Suppressor macrophage (primary cell): Measurements from ENCODE around the gene EBLN2.

ENCODE experiments used
- DNase-seq, 4 experiments: peaks; one replicate each; pipeline ENCODE4 v3.0.0-alpha.2; 2020 to 2022
- total RNA-seq, 17 experiments: gene quantifications; one replicate each; lab custom pipeline; 2026; ENCODE audit warnings: mixed read lengths in 6 of 17, inconsistent platforms in 3 of 17; lab: John Stamatoyannopoulos, UW

EBLN2 gene
- 1.2 to 22.0 (median 3.5) reads per million in 17 experiments for total RNA-seq

- no peak for DNase-seq
Measured at GRCh38 chr3:73061416-73061815, at the start of gene EBLN2. TSS of gene EBLN2 (plus strand) at chr3:73061659. CDS start at chr3:73062082, 423 bp downstream.

- no peak for DNase-seq
Measured at GRCh38 chr3:73018298-73018697, 43.2 kb upstream of the EBLN2 start.

- no peak for DNase-seq
Measured at GRCh38 chr3:73018790-73019441, 42.5 kb upstream of the EBLN2 start.

DNA sequence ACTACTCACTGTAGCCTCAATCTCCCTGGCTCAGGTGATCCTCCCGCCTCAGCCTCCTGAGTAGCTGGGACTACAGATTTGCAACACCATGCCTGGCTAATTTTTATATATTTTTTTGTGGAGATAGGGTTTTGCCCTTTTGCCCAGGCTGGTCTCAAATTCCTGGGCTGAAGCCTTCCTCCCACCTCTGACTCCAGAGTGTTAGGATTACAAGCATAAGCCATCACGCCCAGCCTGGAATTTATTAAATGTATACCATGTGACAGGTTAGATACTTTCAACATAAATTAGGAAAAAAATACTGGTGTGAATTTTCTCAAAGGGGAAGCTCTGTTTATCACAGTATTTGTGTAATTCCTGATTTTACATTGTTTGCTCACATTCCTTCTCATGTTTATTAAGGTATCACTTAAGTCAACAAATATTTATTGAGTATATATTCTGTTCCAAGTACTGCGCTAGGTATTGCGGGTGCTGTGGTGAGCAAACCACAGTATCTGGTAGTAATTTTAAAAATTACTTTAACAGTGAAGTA, 40.1 kb upstream of the EBLN2 start:
- no peak for DNase-seq

DNA sequence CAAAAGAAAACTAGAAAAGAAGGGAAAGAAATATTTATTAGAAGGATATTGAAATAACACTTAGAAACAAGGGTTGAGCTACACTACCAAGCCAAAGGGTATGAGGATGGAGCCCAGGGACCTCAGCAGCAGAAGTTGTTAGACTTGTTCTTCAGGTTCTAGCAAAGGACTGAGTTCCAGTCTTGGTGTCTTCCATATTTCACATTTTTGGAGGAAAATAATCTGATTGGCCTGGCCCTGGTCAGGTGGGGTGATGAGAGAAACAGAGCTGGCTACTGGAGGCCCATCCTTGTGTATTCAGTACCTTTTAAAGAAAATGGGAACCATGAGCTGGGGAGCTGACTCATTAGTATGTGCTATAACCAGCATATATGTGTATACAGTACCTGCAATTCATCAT, 36.6 kb upstream of the EBLN2 start:
- peak in 1 of 4 experiments; percentile 12 for DNase-seq

- DNase-seq, result no peak
Measured at GRCh38 chr3:73026111-73026759, 35.2 kb upstream of the EBLN2 start.

- DNase-seq, result no peak
Measured at GRCh38 chr3:73026760-73027113, 34.7 kb upstream of the EBLN2 start.

GRCh38 chr3:73028803-73029202, 32.7 kb upstream of the EBLN2 start:
- no peak for DNase-seq

DNA sequence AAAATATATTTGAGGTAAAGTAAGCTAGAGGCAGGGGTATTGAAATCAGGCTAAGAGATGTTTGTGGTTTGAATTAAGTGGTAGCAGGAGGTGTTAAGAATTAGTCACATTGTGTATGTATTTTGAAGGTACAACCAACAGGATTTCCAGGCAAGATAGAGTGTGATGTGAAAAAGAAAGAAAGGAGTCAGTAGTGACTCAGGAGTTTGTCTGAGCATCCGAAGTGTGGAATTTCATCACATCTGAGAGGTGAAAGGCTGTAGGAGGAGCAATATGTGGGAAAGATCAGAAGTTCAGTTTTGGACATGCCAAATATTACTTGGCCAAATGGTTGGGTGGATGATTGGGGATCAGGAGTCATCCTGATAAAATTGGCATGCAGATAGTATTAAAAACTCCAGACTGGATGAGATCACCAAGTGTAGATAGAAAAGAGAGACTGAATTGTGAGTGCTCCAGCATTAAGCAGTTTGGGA, 32.1 kb upstream of the EBLN2 start:
- no peak for DNase-seq

DNA sequence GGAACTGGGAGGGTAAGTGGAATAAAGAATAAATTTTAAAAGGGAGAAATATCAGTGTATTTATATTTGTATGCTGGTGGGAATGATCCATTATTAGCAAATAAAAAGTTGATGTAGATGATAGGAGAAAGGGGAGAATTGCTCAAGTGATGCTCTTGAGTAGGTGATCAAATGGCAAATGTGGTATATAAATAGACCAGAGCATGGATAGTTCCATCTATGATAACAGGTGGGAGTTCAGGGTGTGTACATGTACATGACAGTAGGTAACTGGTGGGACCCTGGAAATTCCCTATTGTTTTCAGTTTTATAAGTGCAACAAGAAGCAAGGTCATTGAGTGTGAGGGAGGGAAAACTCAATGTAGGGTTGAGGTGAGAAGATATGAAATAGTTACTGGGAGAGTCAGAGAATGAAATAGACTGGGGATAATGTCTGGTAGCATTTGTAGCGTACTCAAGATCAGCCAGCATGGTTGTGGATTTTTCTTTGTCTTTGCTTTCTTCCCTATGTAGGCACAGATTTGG, 31.3 kb upstream of the EBLN2 start:
- DNase-seq, result no peak

DNA sequence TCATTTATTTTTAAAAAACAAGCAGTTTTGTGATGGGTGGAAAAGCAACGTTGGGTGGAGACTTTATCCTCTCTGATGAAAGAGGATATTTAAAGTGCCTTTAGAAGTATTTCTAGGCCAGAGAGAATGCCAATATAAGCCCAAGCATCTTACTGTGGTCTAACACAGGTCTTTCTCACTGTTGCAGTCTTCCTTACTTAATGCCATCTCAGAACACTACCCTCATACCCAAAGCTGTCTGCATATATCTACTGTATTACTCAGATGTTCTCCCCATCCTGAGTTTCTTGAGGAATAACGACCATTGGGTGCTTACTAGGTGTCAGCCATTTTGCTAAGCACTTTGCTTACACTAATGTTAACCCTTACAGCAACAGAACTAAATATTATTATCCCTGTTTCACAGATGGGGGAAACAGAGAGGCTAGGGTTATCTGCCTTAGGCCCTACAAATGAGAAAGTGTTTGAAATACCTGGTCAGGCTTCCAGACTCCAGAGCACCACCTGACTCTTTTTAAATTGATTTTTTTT, 29.8 kb upstream of the EBLN2 start:
- no peak for DNase-seq

DNA sequence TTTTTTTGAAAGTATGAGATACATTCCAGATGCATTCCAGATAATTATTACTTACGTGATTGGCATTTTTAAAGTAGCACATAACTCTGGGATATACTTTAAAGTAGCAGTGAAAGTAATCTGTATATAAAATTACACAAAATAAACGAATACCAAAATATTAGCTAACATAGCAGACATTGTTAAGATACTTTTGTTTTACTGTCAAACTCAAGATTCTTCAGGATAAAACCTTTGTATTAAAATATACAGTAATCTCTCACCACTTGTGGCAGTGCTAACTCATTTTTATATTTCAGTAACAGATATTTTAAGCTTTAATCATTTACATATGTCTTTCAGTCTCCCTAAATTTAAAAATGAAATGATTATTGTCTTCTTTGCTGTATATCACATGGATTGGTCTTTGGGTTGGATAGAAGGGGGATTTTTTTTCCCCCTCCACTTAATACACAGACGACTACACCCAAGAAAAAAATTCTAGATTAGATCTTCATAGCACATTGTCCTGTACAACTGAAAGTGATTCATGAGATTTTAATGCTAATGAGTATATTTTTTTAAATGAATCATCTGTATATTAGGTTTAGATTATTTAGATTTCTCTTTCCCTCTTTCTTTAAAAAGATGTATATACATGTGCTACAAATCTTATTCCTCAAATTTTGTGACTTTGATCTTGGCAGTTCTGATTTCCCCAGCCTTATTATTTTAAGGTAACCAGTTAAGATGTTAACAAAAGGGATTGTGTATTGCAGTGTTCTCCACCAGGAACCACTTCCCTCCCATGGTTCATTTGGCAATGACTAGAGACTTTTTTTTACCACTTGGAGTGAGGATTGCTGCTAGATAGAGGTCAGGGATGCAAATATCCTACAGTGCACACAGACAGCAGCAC, 24.5 kb upstream of the EBLN2 start:
- no peak for DNase-seq

DNA sequence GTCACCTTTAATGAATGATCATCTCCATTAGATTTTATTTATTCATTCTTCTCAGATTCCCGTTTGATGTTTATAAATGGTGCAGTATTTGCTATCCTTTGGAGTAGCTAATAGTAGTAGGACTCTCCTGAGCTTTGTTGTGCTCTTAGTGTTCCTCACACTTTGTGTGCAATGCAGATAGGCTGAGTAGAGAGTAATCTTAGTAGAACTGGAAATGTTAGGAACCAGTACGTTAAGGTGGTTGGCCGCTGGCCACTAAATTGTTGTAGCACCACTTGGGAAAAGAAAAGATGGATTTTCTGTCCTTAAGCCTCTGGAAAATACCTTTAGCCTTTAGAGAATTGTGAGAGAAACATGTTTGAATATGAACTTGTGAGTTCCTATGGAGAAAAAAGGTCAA, 19.9 kb upstream of the EBLN2 start:
- no peak for DNase-seq

GRCh38 chr3:73043414-73043813, 18.0 kb upstream of the EBLN2 start:
- no peak for DNase-seq

- DNase-seq, result peak in 3 of 4 experiments; percentile 8 to 37 (median 22)
Measured at GRCh38 chr3:73045391-73045790, 16.1 kb upstream of the EBLN2 start.

DNA sequence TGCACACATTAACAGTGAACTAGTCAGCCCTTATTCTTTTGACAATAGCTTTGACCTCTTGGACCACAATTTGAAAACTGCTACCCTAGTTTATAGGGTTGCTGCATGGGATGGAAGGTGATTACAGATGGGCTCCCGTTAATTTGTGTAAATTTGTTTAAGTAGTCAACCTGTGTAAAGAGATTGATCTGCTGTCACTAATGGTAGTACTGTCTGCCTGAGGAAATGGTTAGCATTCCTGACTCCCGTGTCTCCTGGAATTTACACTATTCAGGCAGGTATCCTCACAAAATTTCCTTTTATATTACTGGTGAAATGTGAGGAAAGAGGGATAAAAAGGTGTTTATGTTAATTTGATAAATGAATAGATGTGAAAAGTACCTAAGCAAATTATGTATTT, 15.3 kb upstream of the EBLN2 start:
- no peak for DNase-seq

- no peak for DNase-seq
Measured at GRCh38 chr3:73049319-73049718, 12.1 kb upstream of the EBLN2 start.

- no peak for DNase-seq
Measured at GRCh38 chr3:73052857-73053256, 8.6 kb upstream of the EBLN2 start.

DNA sequence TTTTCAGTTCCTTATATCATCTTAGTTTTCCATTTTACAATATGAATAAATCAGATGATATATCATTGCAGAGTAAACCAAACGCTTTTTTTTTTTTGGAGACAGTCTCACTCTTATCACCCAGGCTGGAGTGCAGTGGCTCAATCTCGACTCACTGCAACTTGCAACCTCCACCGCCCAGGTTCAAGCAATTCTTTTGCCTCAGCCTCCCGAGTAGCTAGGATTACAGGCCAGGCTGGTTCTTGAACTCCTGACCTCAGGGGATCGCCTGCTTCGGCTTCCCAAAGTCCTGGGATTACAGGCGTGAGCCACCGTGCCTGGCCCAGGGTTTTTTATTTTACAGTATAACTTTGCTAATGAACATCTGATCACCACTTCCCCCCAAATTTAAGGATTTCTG, 5.9 kb upstream of the EBLN2 start:
- DNase-seq, result no peak

GRCh38 chr3:73056014-73056844, 5.2 kb upstream of the EBLN2 start:
- peak; percentile 4 to 64 (median 32) for DNase-seq

DNA sequence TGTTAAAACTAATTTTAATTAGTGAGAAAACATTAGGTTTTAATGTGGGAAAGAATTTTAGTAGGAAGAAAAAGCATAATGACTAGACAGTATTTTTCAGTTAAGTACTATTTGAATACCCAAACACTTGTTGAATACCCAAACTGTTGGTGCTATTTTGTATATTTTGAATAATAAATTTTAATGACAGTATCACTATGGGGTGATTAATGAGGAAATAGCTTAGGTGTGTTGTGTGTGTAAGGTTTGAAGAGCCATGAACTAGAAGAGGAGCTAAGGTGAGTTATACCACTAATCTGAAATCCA, 4.7 kb upstream of the EBLN2 start:
- no peak for DNase-seq

- DNase-seq, result no peak
Measured at GRCh38 chr3:73060302-73060723, 1.1 kb upstream of the EBLN2 start.
